Eye (tissue), 1 donor: ENCODE data around the gene BAMBI.

Source experiments
- DNase-seq: peaks from one replicate; pipeline ENCODE4 v3.0.0-alpha.2; 2015

BAMBI gene

GRCh38 chr10:28709001-28709710 lies 31.8 kb downstream of the BAMBI start:
- DNase-seq, result no peak

- DNase-seq, result no peak
Measured at GRCh38 chr10:28710202-28710886, 33.0 kb downstream of the BAMBI start.

- DNase-seq, result no peak
Measured at GRCh38 chr10:28711041-28711440, 33.7 kb downstream of the BAMBI start.

GRCh38 chr10:28711776-28712175 lies 34.5 kb downstream of the BAMBI start:
- DNase-seq, result no peak

GRCh38 chr10:28713626-28714352 lies 36.5 kb downstream of the BAMBI start:
- DNase-seq, result no peak

GRCh38 chr10:28714401-28715053 lies 37.2 kb downstream of the BAMBI start:
- no peak for DNase-seq

GRCh38 chr10:28715246-28715645 lies 37.9 kb downstream of the BAMBI start:
- DNase-seq, result no peak

- DNase-seq, result no peak
Measured at GRCh38 chr10:28715757-28716156, 38.4 kb downstream of the BAMBI start.

- no peak for DNase-seq
Measured at GRCh38 chr10:28716748-28717147, 39.4 kb downstream of the BAMBI start.

GRCh38 chr10:28717656-28718201 lies 40.4 kb downstream of the BAMBI start:
- DNase-seq, result no peak

GRCh38 chr10:28719789-28720436 lies 42.6 kb downstream of the BAMBI start:
- DNase-seq, result no peak

GRCh38 chr10:28721318-28721951 lies 44.1 kb downstream of the BAMBI start:
- DNase-seq, result no peak

GRCh38 chr10:28722065-28722803 lies 44.9 kb downstream of the BAMBI start:
- peak; percentile 79 for DNase-seq

GRCh38 chr10:28728366-28728765 lies 51.0 kb downstream of the BAMBI start:
- no peak for DNase-seq

GRCh38 chr10:28730031-28730778 lies 52.9 kb downstream of the BAMBI start:
- DNase-seq, result no peak

- no peak for DNase-seq
Measured at GRCh38 chr10:28732091-28732490, 54.8 kb downstream of the BAMBI start.
